H1 (cell line): ENCODE measurements around the gene CDPF1. TPM values are rescaled to one million over a fixed set of nuclear protein-coding genes. Genes with fewer than 3 reads are reported as not detected.
A peak's percentile ranks its signal among the peaks of the same experiment; 100 is the strongest.
"Not testable (repeated sequence)": the region's sequence is repeated elsewhere in the genome, so short reads cannot be mapped to it uniquely, and the experiment has no call there.

Source experiments
- CTCF ChIA-PET: fragments of 300-600 bp; sonication (Branson Sonifier 250); formaldehyde crosslinking; loops from one replicate; lab custom pipeline; 2021; ENCODE audit not compliant: partially characterized antibody; lab: Charles Lee
- POLR2A ChIA-PET: fragments of 300-600 bp; sonication (Branson Sonifier 250); formaldehyde crosslinking; loops from one replicate; lab custom pipeline; 2021; ENCODE audit warnings: inconsistent platforms; ENCODE audit not compliant: partially characterized antibody; lab: Charles Lee
- DNase-seq, 2 experiments: peaks; one replicate each; pipeline versions ENCODE4 v3.0.0 to v3.0.0-alpha.2; 2010 to 2022; ENCODE audit warnings: low spot score in 2 of 2, low read depth in 1 of 2, mixed read lengths in 1 of 2
- FAIRE-seq: peaks from 2 replicates; lab custom pipeline; 2011; peaks lifted over from hg19 to GRCh38; lab: Jason Lieb, UNC
- H2AFZ ChIP-seq: 2 replicates; pipeline ENCODE4 v1.8.1; 2012; ENCODE audit warnings: low read length, inconsistent platforms
- H2AK5ac ChIP-seq: 2 replicates; pipeline ENCODE4 v1.6.1; 2013; ENCODE audit warnings: low read depth, low read length
- H2BK120ac ChIP-seq: replicated peaks from 2 replicates; pipeline ENCODE3; 2013; ENCODE audit warnings: low read depth, low read length, inconsistent platforms
- H2BK12ac ChIP-seq: 2 replicates; pipeline ENCODE4 v1.6.1; 2013; ENCODE audit warnings: low read depth, low read length
- H2BK15ac ChIP-seq: 2 replicates; pipeline ENCODE4 v1.6.1; 2013; ENCODE audit warnings: low read length
- H2BK20ac ChIP-seq: 2 replicates; pipeline ENCODE4 v1.6.1; 2013; ENCODE audit warnings: low read length
- H2BK5ac ChIP-seq: 2 replicates; pipeline ENCODE4 v1.6.1; 2013; ENCODE audit warnings: low read depth, low read length
- H3K14ac ChIP-seq: 2 replicates; pipeline ENCODE4 v1.6.1; 2013; ENCODE audit warnings: inconsistent platforms; ENCODE audit not compliant: insufficient read length
- H3K18ac ChIP-seq: 2 replicates; pipeline ENCODE4 v1.6.1; 2013; ENCODE audit warnings: low read length; ENCODE audit errors: extremely low read depth
- H3K23ac ChIP-seq: 2 replicates; pipeline ENCODE4 v1.6.1; 2013; ENCODE audit warnings: inconsistent platforms; ENCODE audit not compliant: insufficient read length
- H3K23me2 ChIP-seq: 2 replicates; pipeline ENCODE4 v1.6.1; 2013; ENCODE audit warnings: low read depth, low read length
- H3K27ac ChIP-seq: 2 replicates; pipeline ENCODE4 v1.6.1; 2011; ENCODE audit warnings: low read depth, low read length, inconsistent platforms
- H3K27me3 ChIP-seq, 4 experiments: replicated peaks in 1 of 4; 1 replicate in 1 of 4; 2 replicates in 3 of 4; pipeline versions ENCODE4 v1.6.1 to v1.8.1; 2011 to 2013; ENCODE audit warnings: low read length in 3 of 4, mild to moderate bottlenecking in 3 of 4, inconsistent platforms in 2 of 4, mixed read lengths in 2 of 4, moderate library complexity in 1 of 4; ENCODE audit not compliant: control insufficient read depth in 3 of 4, insufficient read depth in 3 of 4; ENCODE audit errors: extremely low read depth in 1 of 4
- H3K36me3 ChIP-seq, 4 experiments: 2 replicates each; pipeline versions ENCODE4 v1.6.1 to v1.8.1; 2011 to 2013; ENCODE audit warnings: mild to moderate bottlenecking in 4 of 4, low read length in 3 of 4, moderate library complexity in 2 of 4, control low read depth in 1 of 4, inconsistent platforms in 1 of 4; ENCODE audit not compliant: insufficient read depth in 4 of 4, control insufficient read depth in 2 of 4
- H3K4ac ChIP-seq: replicated peaks from 2 replicates; pipeline ENCODE3; 2013; ENCODE audit warnings: low read length, low read depth, mixed read lengths, inconsistent platforms; ENCODE audit not compliant: insufficient read length
- H3K4me1 ChIP-seq, 4 experiments: replicated peaks in 1 of 4; 1 replicate in 1 of 4; 2 replicates in 3 of 4; pipeline versions ENCODE4 v1.6.1 to v1.8.1; 2011 to 2013; ENCODE audit warnings: low read length in 3 of 4, inconsistent platforms in 2 of 4, mixed read lengths in 1 of 4; ENCODE audit not compliant: insufficient read depth in 4 of 4, control insufficient read depth in 3 of 4
- H3K4me2 ChIP-seq, 2 experiments: 2 replicates each; pipeline versions ENCODE4 v1.6.1 to v1.8.1; 2011 to 2013; ENCODE audit warnings: low read depth in 2 of 2, low read length in 2 of 2, control low read depth in 1 of 2, inconsistent platforms in 1 of 2, mild to moderate bottlenecking in 1 of 2; ENCODE audit not compliant: insufficient read depth in 1 of 2
- H3K4me3 ChIP-seq, 4 experiments: fragments of 200-600, 300-600 bp in 1 of 4; sonication (generic), shearing (Covaris generic), sonication (Bioruptor Twin) in 1 of 4; 2 replicates each; pipeline versions ENCODE4 v1.5.1 to v1.8.1; 2011 to 2016; ENCODE audit warnings: low read length in 4 of 4, low read depth in 3 of 4, control low read depth in 2 of 4, inconsistent platforms in 2 of 4, mild to moderate bottlenecking in 2 of 4, mixed read lengths in 1 of 4, moderate library complexity in 1 of 4; ENCODE audit not compliant: insufficient read depth in 2 of 4; ENCODE audit errors: extremely low read depth in 1 of 4
- H3K56ac ChIP-seq: replicated peaks from 2 replicates; pipeline ENCODE3; 2013; ENCODE audit warnings: low read depth, mild to moderate bottlenecking, mixed read lengths, low read length, inconsistent platforms; ENCODE audit not compliant: insufficient read length
- H3K79me1 ChIP-seq: 2 replicates; pipeline ENCODE4 v1.6.1; 2013; ENCODE audit warnings: low read depth, low read length, control low read depth
- H3K79me2 ChIP-seq, 2 experiments: 2 replicates each; pipeline versions ENCODE4 v1.6.1 to v1.8.1; 2012 to 2013; ENCODE audit warnings: low read length in 2 of 2, mild to moderate bottlenecking in 2 of 2, inconsistent platforms in 1 of 2; ENCODE audit not compliant: insufficient read depth in 2 of 2, control insufficient read depth in 1 of 2
- H3K9ac ChIP-seq, 4 experiments: replicated peaks in 1 of 4; 1 replicate in 1 of 4; 2 replicates in 3 of 4; pipeline versions ENCODE4 v1.6.1 to v1.8.1; 2011 to 2013; ENCODE audit warnings: low read depth in 3 of 4, low read length in 3 of 4, control low read depth in 2 of 4, mild to moderate bottlenecking in 2 of 4, moderate library complexity in 2 of 4, inconsistent platforms in 1 of 4; ENCODE audit errors: extremely low read depth in 1 of 4
- H3K9me3 ChIP-seq, 2 experiments: 2 replicates each; pipeline versions ENCODE4 v1.6.1 to v1.8.1; 2012 to 2013; ENCODE audit warnings: mild to moderate bottlenecking in 2 of 2, moderate library complexity in 2 of 2, control low read depth in 1 of 2, inconsistent platforms in 1 of 2, low read depth in 1 of 2, low read length in 1 of 2, mixed read lengths in 1 of 2; ENCODE audit not compliant: insufficient read depth in 2 of 2
- H4K20me1 ChIP-seq, 2 experiments: replicated peaks in 1 of 2; 2 replicates each; pipeline versions ENCODE3 to v1.8.1; 2011 to 2013; ENCODE audit warnings: inconsistent platforms in 2 of 2, low read length in 2 of 2, mild to moderate bottlenecking in 1 of 2; ENCODE audit not compliant: insufficient read depth in 2 of 2, control insufficient read depth in 1 of 2
- H4K5ac ChIP-seq: 2 replicates; pipeline ENCODE4 v1.6.1; 2013; ENCODE audit warnings: low read length, low read depth, mixed read lengths, inconsistent platforms; ENCODE audit not compliant: insufficient read length
- H4K8ac ChIP-seq: 2 replicates; pipeline ENCODE4 v1.8.0; 2013; ENCODE audit warnings: mild to moderate bottlenecking, moderate library complexity, low read length, inconsistent platforms; ENCODE audit not compliant: insufficient read depth; ENCODE audit errors: extremely low read depth
- H4K91ac ChIP-seq: replicated peaks from 2 replicates; pipeline ENCODE3; 2013; ENCODE audit warnings: low read length, mixed read lengths, inconsistent platforms; ENCODE audit not compliant: insufficient read length
- CTBP2 ChIP-seq: IDR thresholded peaks from 2 replicates; pipeline ENCODE4 v1.7.0; 2011; ENCODE audit warnings: borderline replicate concordance, mild to moderate bottlenecking, moderate library complexity, mixed read lengths, low read length; ENCODE audit not compliant: insufficient read depth, insufficient read length
- POLR2A ChIP-seq, 2 experiments: IDR thresholded peaks; 1 replicate in 1 of 2; 2 replicates in 1 of 2; pipeline ENCODE4 v1.6.1; 2011; ENCODE audit warnings: low read depth in 2 of 2, low read length in 2 of 2, mild to moderate bottlenecking in 2 of 2; ENCODE audit errors: control extremely low read depth in 1 of 2
- RXRA ChIP-seq: IDR thresholded peaks from 2 replicates; pipeline ENCODE4 v1.6.1; 2011; ENCODE audit warnings: low read depth, mild to moderate bottlenecking, low read length, moderate library complexity; ENCODE audit not compliant: insufficient read depth
- SAP30 ChIP-seq: fragments of 300-600 bp; sonication (generic); IDR thresholded peaks from 2 replicates; pipeline ENCODE4 v1.7.1; 2012; ENCODE audit warnings: low read length, moderate library complexity, mild to moderate bottlenecking, inconsistent platforms; ENCODE audit not compliant: insufficient read depth, insufficient replicate concordance
- SIN3A ChIP-seq, 2 experiments: IDR thresholded peaks in 1 of 2; conservative IDR thresholded peaks in 1 of 2; 2 replicates each; pipeline ENCODE4 v1.6.1; 2011 to 2012; ENCODE audit warnings: low read length in 2 of 2, improper control_type of control experiment in 1 of 2, low read depth in 1 of 2, mild to moderate bottlenecking in 1 of 2
- SIRT6 ChIP-seq: IDR thresholded peaks from one replicate; pipeline ENCODE4 v1.7.1; 2012; ENCODE audit warnings: low read length, inconsistent platforms
- SP4 ChIP-seq: IDR thresholded peaks from 2 replicates; pipeline ENCODE4 v1.6.1; 2012; ENCODE audit warnings: low read length, inconsistent platforms
- TAF1 ChIP-seq: IDR thresholded peaks from 2 replicates; pipeline ENCODE4 v1.6.1; 2011; ENCODE audit warnings: mild to moderate bottlenecking, low read depth, low read length
- TAF7 ChIP-seq: optimal IDR thresholded peaks from 2 replicates; pipeline ENCODE3; 2011; ENCODE audit warnings: low read depth, mild to moderate bottlenecking, inconsistent platforms, low read length, moderate library complexity, borderline replicate concordance
- YY1 ChIP-seq: IDR thresholded peaks from 2 replicates; pipeline ENCODE4 v1.6.1; 2011; ENCODE audit warnings: low read depth, mild to moderate bottlenecking, low read length
- WGBS, 2 experiments: shearing (Covaris generic) in 1 of 2; methylation state at CpG; one replicate each; pipeline versions ENCODE4 v1.1.6 to v1.1.7; 2013 to 2015; ENCODE audit warnings: low lambda C conversion rate in 2 of 2, mixed read lengths in 2 of 2, inconsistent platforms in 1 of 2, low coverage in 1 of 2, missing lambda C conversion rate in 1 of 2; ENCODE audit not compliant: insufficient replicate concordance in 2 of 2, insufficient coverage in 1 of 2, insufficient read length in 1 of 2; ENCODE audit errors: extremely low coverage in 1 of 2, missing lambda C conversion rate in 1 of 2; 5-methylcytosine and 5-hydroxymethylcytosine counted together
- polyA plus RNA-seq, 7 experiments: library from polyadenylated mRNA; depleted of rRNA in 3 of 7; stranded (reverse) in 5 of 7; unstranded in 2 of 7; fragments of >200 nt in 5 of 7; fragments of 200-250 nt in 2 of 7; gene quantifications; 1 replicate in 5 of 7; 2 replicates in 1 of 7; 4 replicates in 1 of 7; pipeline versions ENCODE4 v1.2.1 to v1.2.3, GENCODE V29; 2011 to 2013; ENCODE audit warnings: missing spikeins in 2 of 7, mixed read lengths in 2 of 7
- total RNA-seq: library from RNA; stranded (reverse); fragmentation: NEBNext Ultra II Directional; extraction: Animal tissue kit (Norgen Biotek cat#: 25700); gene quantifications from 2 replicates; pipeline ENCODE4 v1.2.1, GENCODE V29; 2021

Gene CDPF1
- total and polyA plus RNA-seq, 2 of the 8 experiments (the other 6 are each of a cell fraction or from before 2014, with no cell fraction given) = 9.7 to 13.7 TPM

- TF ChIP-seq YY1 (peak; percentile 73; the same call in 1 of the 2 replicates), SP4 (no peak), POLR2A (IDR thresholded peaks at IDR 0.05; ENCODE audit: control extremely low read depth in 1 of 2, low read depth in 2 of 2, low read length in 2 of 2) (peak in 1 of 2 experiments; percentile 49; a peak in 1 of 3 replicates), TAF7 (no peak), SIN3A (conservative IDR thresholded peaks at IDR 0.05 in 1 of 2, IDR thresholded peaks at IDR 0.05 in 1 of 2; ENCODE audit: low read depth in 1 of 2, low read length in 2 of 2) (peak in 1 of 2 experiments; percentile 45; a peak in 1 of 4 replicates), SAP30 (no peak), TAF1 (peak; percentile 11; the same call in 1 of the 2 replicates), CTBP2 (no peak), SIRT6 (no peak), RXRA (no peak)
These were observed 17.6 kb upstream of the CDPF1 start, which contains the start of gene TTC38 (continued) for GRCh38 chr22:46267431-46268279.

- H2BK120ac ChIP-seq, H3K23ac ChIP-seq, DNase-seq, H3K56ac ChIP-seq, H4K5ac ChIP-seq, H3K79me1 ChIP-seq, H3K14ac ChIP-seq, FAIRE-seq, H2AFZ ChIP-seq, H2BK12ac ChIP-seq, H4K8ac ChIP-seq, H2BK5ac ChIP-seq, POLR2A ChIA-PET, H3K18ac ChIP-seq, H4K20me1 ChIP-seq, H2AK5ac ChIP-seq, H3K4me1 ChIP-seq, H3K23me2 ChIP-seq, H2BK15ac ChIP-seq, H3K79me2 ChIP-seq, H3K27ac ChIP-seq, CTCF ChIA-PET, H2BK20ac ChIP-seq, H3K4me3 ChIP-seq, H3K4ac ChIP-seq, H3K4me2 ChIP-seq, H4K91ac ChIP-seq, H3K9ac ChIP-seq, H3K36me3 ChIP-seq: not testable (repeated sequence)
- 76% methylated on average over 4 of the region's 4 CpGs; no CpG with 5 or more reads in 1 of the 2 experiments for WGBS, 2 experiments
- Histone ChIP-seq H3K9me3 (peaks cover 5 to 12% of the 10 kb centered on the region in 2 experiments; a peak in 3 of 4 replicates), H3K27me3 (peaks cover 16 to 40% (median 28%) of the 10 kb centered on the region in 4 experiments)
These were observed 15.5 kb upstream of the CDPF1 start for GRCh38 chr22:46265627-46266026.
